GM12872 (cell line): ENCODE results near the gene RAB22A.

Experiments
- TF ChIP-seq, protein P1 (sequence below): IDR thresholded peaks from 3 replicates; pipeline ENCODE4 v1.5.1; 2011; ENCODE audit warnings: low read depth, mild to moderate bottlenecking, low read length, moderate library complexity; ENCODE audit not compliant: insufficient read depth

Gene RAB22A

DNA sequence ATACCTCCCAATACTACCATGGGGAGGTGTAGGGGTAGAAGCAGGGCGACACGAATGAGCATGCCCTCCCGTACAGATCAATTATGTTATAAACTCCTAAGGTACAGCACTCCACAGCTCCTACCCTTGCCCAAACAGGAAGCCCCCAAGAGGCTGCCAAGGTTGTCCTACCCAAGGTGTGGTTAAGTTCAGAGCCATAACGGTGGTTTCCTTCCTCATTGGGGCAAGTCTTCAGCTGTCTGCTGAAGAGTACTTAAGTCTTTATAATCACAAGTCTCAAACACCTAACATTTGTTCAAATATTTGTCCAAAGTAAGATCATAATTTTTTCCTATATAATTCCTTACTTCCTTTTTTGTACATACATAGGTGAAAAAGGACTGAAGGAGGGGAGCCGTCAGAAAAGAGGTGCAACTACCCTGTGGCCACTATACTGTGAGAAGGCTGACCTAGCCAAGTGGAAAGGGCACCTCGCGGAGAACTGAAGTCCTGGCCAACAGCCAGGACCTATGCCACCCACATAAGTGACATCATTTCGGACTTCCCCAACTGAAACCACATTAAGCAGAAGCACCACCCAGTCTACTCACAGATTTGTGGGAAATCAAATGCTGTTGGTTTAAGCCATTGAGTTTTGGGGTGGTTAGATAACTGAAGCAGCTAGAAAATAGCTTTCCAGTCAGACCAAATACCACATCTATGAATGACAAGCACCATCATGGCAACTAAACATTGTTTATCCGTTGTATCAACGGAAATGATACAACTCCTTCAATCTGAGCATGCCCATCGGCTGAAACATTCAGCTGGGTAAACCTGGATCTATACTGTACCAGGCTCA, 2.9 kb upstream of the RAB22A start:
- TF ChIP-seq, protein P1, sequence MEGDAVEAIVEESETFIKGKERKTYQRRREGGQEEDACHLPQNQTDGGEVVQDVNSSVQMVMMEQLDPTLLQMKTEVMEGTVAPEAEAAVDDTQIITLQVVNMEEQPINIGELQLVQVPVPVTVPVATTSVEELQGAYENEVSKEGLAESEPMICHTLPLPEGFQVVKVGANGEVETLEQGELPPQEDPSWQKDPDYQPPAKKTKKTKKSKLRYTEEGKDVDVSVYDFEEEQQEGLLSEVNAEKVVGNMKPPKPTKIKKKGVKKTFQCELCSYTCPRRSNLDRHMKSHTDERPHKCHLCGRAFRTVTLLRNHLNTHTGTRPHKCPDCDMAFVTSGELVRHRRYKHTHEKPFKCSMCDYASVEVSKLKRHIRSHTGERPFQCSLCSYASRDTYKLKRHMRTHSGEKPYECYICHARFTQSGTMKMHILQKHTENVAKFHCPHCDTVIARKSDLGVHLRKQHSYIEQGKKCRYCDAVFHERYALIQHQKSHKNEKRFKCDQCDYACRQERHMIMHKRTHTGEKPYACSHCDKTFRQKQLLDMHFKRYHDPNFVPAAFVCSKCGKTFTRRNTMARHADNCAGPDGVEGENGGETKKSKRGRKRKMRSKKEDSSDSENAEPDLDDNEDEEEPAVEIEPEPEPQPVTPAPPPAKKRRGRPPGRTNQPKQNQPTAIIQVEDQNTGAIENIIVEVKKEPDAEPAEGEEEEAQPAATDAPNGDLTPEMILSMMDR = no peak

DNA sequence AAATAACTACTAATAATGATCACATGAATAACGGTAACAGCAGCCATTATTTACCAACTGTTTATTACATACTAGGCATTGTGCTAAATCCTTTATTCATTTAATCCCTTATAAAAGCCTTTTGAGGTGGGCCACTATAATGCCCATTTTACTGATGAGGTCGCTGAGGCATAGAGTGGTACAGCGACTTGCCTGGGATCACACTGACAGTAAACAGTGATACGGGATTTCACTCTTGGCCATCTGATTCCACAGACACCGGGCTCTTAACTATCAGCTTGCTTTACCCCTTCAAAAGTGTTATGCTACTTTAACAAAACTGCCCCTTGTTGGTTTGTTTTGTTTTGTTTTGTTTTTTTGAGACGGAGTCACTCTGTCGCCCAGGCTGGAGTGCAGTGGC, 2.2 kb upstream of the RAB22A start:
- TF ChIP-seq, protein P1 = no peak

DNA sequence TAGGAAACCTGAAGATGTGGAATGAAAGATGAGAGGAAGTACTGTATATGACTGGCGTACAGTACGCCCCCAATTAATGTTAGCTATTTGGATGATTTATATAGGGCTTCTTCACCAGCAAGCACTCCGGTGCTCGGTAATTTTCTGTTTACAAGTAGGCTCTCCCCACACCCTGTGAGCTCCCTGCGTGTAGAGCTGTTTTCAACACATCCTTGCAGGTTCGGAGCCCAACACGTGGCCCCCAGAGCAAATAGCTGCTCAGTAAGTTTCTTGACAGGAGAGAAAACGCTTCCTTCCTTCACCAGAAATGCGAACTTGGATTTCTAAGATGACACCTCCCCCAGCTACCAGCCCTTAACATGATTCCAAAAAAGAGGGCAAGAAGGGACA, 1.2 kb upstream of the RAB22A start:
- TF ChIP-seq, protein P1 = no peak

DNA sequence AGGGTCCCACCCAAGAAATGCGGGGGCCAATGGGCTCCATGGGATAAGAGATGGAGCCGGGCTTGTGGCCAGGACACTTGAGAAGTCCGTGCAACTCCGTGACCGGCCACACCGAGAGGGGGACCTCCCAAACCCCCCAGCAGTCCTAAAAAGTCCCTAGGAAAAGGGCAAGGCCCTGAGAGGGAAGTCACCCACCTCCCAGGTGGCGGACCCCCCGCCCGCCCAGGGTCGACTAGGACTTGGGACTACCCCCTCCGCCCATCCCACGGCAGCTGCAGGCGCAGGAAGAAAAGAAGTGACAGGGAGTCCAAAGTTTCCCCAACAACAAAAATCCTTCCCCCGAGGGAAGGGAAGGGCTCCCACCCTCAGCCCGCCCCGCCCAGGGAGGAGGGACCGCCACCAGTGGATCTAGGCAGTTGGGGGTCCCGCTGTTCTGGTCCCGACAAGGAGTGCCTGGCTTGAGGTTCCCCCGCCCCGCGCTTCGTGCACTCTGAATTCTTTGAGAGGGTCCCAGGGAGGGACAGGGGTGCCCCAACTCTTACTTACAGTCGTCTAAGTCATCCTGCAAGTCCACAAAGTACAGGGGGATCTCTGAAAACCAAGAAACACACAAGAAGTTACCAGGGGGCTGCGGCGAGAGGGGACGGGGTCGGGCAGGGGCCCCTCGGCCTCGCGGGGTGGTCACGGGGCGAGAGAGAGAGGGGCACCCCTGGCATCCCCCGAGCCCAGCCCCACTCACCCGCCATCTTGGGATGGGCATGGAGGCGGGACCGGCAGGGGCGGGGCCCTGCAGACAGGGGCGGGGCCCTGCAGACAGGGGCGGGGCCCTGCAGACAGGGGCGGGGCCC, 611 bp upstream of the RAB22A start:
- TF ChIP-seq, protein P1 = no peak

DNA sequence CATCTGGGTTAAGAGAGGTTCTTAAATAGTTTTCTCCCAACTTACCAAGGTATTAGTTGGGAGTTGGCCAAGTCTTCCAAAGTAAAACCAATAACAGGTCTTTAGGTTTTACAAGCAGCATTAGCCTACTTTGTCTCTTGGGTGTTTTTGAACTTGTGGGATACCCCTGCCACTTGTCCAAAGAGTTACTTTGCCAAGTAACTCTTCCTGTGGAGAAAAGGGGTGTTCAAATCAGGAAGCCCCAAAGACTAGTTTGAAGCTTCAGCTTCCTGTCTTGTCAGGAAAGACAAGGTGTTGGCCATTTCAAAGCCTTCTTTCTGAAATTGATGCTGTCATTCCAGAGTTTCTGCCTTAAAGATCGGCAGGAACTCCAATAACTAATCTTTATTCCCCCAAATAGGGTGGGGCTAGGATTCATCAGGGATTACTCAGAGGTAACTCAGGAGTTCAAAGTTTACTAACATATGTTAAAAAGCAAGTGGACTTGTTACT, 822 bp downstream of the RAB22A start:
- TF ChIP-seq, protein P1 = no peak

DNA sequence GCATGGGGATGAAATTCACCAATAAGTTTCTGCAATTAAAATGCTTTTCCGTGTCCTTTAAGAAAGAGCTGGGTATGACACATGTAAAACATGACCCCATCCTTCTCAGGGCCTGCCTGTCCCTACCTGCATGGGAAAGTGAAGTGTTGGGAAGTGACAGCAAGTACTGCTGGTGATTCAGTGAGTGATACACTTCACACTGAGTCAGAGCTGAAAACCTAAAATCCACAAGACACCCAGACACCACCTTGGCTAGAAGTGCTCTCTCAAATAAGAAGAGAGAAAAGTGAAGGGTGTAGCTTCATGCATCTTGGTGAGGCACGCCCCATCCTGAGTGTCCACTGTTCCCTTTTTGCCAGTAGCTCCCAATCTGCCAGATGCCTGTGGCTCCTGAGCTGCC, 3.3 kb downstream of the RAB22A start:
- TF ChIP-seq, protein P1 = no peak

DNA sequence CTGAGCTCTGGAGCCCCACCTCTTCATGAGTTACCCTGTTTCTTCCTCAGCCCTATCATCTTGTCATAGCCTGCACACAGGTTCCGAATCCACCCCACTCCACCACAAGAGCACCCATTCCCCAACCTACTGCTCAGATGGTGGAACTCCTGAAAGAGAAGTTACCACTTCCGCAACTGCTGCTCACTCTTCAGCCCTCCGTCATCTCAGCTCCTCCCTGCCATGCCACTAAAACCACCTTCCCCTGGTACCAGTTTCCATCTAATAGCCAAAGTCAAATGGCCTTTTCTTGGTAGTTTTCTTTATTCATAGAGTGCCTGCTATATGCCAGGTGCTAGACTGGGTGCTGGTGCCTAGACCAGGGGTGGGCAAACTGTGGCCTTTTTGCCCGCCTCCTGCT, 3.9 kb downstream of the RAB22A start:
- TF ChIP-seq, protein P1 = no peak
